Loucy (cell line): Measurements from ENCODE around the gene LHCGR.

Source experiments
- CTCF ChIP-seq: fragments of 200-600 bp; sonication (generic); conservative IDR thresholded peaks from 2 replicates; pipeline ENCODE4 v1.5.1; 2014; ENCODE audit warnings: mild to moderate bottlenecking, antibody characterized with exemption, low read length
- EZH2phosphoT487 ChIP-seq: fragments of 200-600 bp; IDR thresholded peaks from 2 replicates; pipeline ENCODE4 v1.6.1; 2018; ENCODE audit warnings: antibody characterized with exemption, mild to moderate bottlenecking, moderate library complexity, borderline replicate concordance

- TF ChIP-seq CTCF (no peak), EZH2phosphoT487 (no peak)
These were observed 26.7 kb downstream of the LHCGR start for GRCh38 chr2:48728840-48729239.
